DMS79 (cell line): ENCODE measurements around the gene AUNIP.

ENCODE experiments used
- DNase-seq: peaks from one replicate; lab custom pipeline; 2025; lab: John Stamatoyannopoulos, UW

AUNIP gene

GRCh38 chr1:25858906-25859789, at the start of gene AUNIP:
TSS of gene AUNIP (minus strand) at chr1:25859457. CDS start at chr1:25859357, 100 bp downstream.
- DNase-seq = peak; percentile 58

DNA sequence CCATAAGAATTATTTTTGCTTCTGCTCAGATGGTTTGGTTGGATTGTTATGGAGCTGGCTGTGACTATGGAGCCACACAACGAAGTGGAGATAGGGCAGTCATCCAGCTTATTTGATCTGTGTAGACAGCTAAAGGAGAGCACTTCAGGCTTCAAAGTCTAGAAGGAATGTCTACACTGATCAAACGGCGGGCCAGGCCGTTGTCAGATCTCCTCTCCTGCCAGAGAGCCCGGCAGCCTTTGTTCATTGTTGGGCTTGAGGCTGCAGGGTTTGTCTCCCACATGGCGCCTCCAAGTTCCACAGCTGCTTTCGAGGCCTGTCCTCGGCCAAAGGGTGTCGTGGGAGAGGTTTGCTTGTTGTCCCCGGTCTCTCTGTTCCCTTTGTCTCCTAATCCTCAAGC, 49.8 kb upstream of the AUNIP start:
- no peak for DNase-seq

GRCh38 chr1:25908161-25908560, 48.9 kb upstream of the AUNIP start:
- no peak for DNase-seq

- DNase-seq = peak; percentile 74
These were observed 48.3 kb upstream of the AUNIP start for GRCh38 chr1:25907601-25908000.

DNA sequence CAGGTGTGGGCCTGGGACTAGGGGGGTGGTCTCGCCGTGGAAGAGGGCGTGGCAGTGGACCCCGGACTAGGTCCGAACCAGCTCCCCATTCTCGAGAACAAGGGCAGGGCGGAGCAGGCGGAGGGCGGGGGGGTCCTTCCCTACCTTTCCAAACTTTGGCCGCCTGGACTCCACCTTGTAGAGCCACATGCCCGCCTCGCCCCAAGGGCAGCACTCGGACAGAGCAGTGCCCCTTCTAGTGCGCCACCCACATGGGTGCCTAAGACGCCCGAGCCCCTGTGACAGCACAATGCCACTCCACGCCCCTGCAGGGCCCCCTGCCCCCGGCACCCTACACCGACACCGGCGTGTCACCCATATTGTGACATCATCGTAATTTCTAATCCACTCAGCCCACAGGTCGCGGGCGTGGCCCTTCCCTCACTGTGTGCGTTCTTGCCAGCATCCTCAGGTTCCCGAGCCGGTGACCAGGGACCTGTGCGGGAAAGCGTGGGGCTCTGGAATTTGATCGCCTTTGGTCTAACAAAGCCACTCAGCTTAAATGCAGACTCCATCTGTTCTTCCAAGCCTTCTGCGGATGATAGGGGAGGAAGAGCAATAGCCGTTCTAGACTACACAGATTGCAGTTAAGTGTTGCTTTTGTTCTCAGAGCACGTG, 47.5 kb upstream of the AUNIP start:
- DNase-seq = peak; percentile 83

DNA sequence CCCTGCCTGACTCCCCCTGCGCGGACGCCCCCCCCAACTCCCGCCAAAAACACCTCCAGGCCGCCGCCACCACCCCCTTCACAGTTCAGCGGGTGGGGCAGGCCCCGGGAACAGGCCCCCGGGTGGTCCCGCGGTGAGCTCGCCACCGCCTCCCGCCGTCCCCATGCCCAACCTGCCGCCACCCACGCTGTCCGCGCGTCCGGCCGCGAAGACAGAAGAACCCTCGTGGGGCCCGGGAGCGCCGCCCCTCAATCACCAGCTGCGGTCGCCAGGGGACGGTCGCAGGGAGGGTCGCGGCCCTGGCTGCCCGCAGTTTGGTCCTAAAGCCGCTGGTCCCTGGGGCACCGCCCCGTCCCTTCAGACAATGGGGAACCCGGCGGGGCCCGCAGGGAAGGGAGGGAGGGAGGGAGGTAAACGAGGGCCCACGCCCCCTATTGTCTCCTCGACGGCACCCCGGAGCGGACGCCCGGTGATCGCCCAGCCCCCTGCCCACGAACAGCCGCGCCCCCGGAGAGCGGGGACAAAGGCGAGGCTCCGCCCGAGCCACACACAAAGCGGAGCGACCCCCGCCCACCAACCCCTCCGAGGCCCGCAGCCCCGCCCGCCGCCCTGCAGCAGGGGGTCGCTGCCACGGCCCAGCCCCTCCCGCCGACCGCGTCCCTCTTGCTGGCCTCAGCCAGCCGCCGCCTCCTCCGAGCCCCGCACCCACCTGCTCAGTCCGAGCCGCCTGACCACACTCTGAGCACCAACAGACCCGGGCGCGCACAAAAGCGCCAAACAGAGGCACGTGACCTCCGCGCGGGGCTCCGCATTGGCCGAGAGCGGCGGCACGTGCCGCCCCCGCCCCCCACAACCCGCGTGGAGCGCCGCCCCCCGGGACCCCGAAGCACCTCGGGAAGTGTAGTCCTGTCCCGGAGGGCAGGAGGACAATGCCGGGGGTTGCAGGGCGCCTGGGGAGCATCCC, 46.7 kb upstream of the AUNIP start, which contains the start of gene STMN1:
Gene STMN1, minus strand, starts transcription at position 740 of the 964 bp plus-strand sequence. CDS start 1,743 bp downstream, outside the sequence.
- peak; percentile 95 for DNase-seq

GRCh38 chr1:25904943-25905679, 45.9 kb upstream of the AUNIP start:
- peak; percentile 93 for DNase-seq

DNA sequence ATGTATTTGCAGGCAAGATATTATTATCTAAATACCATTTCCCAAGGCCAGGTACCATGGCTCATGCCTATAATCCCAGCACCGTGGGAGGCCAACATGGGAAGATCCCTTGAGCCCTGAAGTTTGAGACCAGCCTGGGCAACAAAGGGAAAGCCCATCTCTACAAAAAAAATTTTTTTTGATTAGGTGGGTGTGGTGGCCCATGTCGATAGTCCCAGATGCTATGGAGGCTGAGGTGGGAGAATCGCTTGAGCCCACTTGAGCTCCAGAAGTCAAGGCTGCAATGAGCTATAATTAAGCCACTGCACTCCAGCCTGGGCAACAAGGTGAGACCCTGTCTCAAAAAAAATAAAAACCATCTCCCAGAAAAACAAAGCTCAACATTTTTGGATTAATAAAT, 44.7 kb upstream of the AUNIP start:
- DNase-seq = no peak

GRCh38 chr1:25902462-25902861, 43.2 kb upstream of the AUNIP start:
- DNase-seq = no peak

GRCh38 chr1:25900219-25900618, 41.0 kb upstream of the AUNIP start:
- no peak for DNase-seq

- peak; percentile 32 for DNase-seq
These were observed 40.5 kb upstream of the AUNIP start for GRCh38 chr1:25899792-25900191.

- DNase-seq = peak; percentile 92
These were observed 39.2 kb upstream of the AUNIP start for GRCh38 chr1:25898223-25899015.

- DNase-seq = no peak
These were observed 38.5 kb upstream of the AUNIP start for GRCh38 chr1:25897754-25898153.

- DNase-seq = peak; percentile 2
These were observed 37.0 kb upstream of the AUNIP start for GRCh38 chr1:25896266-25896665.

DNA sequence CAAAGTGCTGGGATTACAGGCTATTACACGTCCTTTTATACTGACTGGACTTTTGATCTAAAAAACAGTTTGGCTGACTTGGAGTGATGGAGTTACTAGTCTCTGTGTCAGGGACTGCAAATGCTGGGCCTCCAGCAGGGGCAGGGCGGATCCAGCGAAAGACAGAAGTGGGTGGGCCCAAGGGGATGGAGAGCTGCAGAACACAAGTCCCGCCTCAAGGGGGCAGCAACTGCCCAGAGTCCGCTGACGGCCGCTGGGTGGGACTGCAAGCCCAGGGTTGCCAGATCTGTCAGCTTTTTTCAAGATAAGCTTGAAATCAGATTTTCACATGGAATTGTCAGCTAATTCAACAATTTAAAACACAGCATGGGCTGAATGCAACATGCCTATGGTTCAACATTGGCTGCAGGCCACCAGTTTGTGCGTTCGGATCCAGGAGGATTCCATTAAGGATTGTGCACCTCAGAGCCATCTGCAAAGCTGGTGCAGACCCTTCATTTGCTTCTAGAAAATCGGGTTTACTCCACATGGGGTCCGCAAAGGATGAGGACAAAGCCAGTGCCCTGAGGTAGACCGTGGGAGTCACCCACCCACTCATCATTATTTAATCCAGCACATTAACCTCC, 36.2 kb upstream of the AUNIP start:
- DNase-seq = peak; percentile 58

GRCh38 chr1:25893116-25893515, 33.9 kb upstream of the AUNIP start:
- no peak for DNase-seq

- DNase-seq = no peak
These were observed 32.3 kb upstream of the AUNIP start for GRCh38 chr1:25891606-25892005.

- no peak for DNase-seq
These were observed 31.2 kb upstream of the AUNIP start for GRCh38 chr1:25890239-25891034.

GRCh38 chr1:25889470-25889869, 30.2 kb upstream of the AUNIP start:
- DNase-seq = peak; percentile 33
